DOHH2 (cell line): ENCODE measurements around the gene MEIS2.

Experiments
- EZH2phosphoT487 ChIP-seq: fragments of 200-600 bp; sonication (generic); IDR thresholded peaks from 2 replicates; pipeline ENCODE4 v1.6.1; 2017; ENCODE audit warnings: borderline replicate concordance, mild to moderate bottlenecking, antibody characterized with exemption, low read length, moderate library complexity, mixed read lengths
- TF ChIP-seq, protein P1 (sequence below): fragments of 200-600 bp; sonication (generic); IDR thresholded peaks from one replicate; pipeline ENCODE4 v1.5.1; 2014; ENCODE audit warnings: antibody characterized with exemption, mild to moderate bottlenecking, low read depth, low read length; ENCODE audit not compliant: poor library complexity, severe bottlenecking

GRCh38 chr15:36907295-36907694, 193.1 kb downstream of the MEIS2 start:
- TF ChIP-seq, protein P1, sequence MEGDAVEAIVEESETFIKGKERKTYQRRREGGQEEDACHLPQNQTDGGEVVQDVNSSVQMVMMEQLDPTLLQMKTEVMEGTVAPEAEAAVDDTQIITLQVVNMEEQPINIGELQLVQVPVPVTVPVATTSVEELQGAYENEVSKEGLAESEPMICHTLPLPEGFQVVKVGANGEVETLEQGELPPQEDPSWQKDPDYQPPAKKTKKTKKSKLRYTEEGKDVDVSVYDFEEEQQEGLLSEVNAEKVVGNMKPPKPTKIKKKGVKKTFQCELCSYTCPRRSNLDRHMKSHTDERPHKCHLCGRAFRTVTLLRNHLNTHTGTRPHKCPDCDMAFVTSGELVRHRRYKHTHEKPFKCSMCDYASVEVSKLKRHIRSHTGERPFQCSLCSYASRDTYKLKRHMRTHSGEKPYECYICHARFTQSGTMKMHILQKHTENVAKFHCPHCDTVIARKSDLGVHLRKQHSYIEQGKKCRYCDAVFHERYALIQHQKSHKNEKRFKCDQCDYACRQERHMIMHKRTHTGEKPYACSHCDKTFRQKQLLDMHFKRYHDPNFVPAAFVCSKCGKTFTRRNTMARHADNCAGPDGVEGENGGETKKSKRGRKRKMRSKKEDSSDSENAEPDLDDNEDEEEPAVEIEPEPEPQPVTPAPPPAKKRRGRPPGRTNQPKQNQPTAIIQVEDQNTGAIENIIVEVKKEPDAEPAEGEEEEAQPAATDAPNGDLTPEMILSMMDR, result no peak
- TF ChIP-seq EZH2phosphoT487, result no peak
